Tibial artery (tissue), 4 donors: ENCODE measurements around the gene CITED1.
"Not testable (repeated sequence)": the region's sequence is repeated elsewhere in the genome, so short reads cannot be mapped to it uniquely, and the experiment has no call there.

Source experiments
- DNase-seq, 2 donors: peaks; one replicate each; pipeline ENCODE4 v3.0.0-alpha.2; 2019
- H3K27ac ChIP-seq, 2 donors: fragments of 200-600 bp; sonication (generic) in 1 of 2; 1 replicate in 1 of 2; 2 replicates in 1 of 2; pipeline ENCODE4 v1.5.1; 2018 to 2019; ENCODE audit warnings: mild to moderate bottlenecking in 1 of 2
- H3K27me3 ChIP-seq, 2 donors: fragments of 200-600 bp; sonication (generic) in 1 of 2; one replicate each; pipeline versions ENCODE4 v1.5.1 to v1.6.0; 2016 to 2019
- H3K36me3 ChIP-seq, 3 donors: fragments of 200-600 bp; sonication (generic) in 2 of 3; one replicate each; pipeline ENCODE4 v1.5.1; 2016 to 2019; ENCODE audit warnings: mild to moderate bottlenecking in 2 of 3
- H3K4me1 ChIP-seq, 4 donors: fragments of 200-600 bp; sonication (generic) in 2 of 4; 1 replicate in 3 of 4; 2 replicates in 1 of 4; pipeline ENCODE4 v1.5.1; 2016 to 2019
- H3K4me3 ChIP-seq, 2 donors: fragments of 200-600 bp; sonication (generic) in 1 of 2; 1 replicate in 1 of 2; 2 replicates in 1 of 2; pipeline ENCODE4 v1.5.1; 2018 to 2019; ENCODE audit warnings: mild to moderate bottlenecking in 2 of 2
- H3K9me3 ChIP-seq, 3 donors: fragments of 200-600 bp; sonication (generic) in 1 of 3; one replicate each; pipeline ENCODE4 v1.5.1; 2016 to 2019
- CTCF ChIP-seq, 2 experiments: fragments of 200-600 bp in 1 of 2; fragments of 450-650 bp in 1 of 2; IDR thresholded peaks; one replicate each; pipeline ENCODE4 v1.5.1; 2017 to 2019; ENCODE audit warnings: antibody characterized with exemption in 2 of 2, mild to moderate bottlenecking in 1 of 2, moderate library complexity in 1 of 2
- intact Hi-C: fragments of 100-400 bp; cut with DNase I; formaldehyde crosslinking; loops from one replicate; pipeline ENCODE4 v1.15.0; 2023; ENCODE audit warnings: low total_unique reads

Gene CITED1

DNA sequence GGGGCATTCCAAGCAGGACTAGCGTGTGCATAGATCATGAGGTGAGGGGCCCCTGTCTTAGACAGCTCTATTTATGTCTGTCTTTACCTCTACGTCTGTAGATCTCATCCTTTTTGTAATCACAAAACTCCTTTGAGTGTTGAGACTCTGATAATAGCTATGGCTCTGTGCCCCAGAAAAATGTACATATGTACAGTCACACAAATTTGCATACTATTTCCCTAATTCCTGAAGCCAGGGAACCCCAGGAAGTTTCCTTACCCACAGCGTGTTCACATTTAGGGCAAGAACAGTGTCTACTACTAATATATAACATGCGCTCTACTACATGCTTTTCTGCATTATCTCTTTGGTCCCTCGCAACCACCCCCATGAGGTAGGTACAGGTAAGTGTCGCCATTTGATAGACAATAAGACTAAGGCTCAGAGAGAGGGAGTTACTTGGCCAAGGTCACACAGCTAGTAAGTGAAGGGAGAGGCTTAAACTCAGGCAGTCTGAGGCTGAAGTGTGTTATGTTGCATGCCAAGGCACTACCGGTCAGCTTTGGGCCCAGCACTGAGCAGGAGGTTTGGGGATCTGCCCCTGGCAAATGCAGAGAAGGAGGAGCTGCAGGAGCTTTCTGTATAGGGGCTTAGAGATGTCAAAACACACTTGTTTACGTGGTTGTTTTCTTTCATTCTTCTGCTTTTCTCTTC is 21.0 kb upstream of the CITED1 start:
- no peak overlapping the region for H3K27ac ChIP-seq
- H3K9me3 ChIP-seq = no peaks in the 10 kb centered on the region
- no peaks in the 10 kb centered on the region for H3K4me1 ChIP-seq
- peaks cover 0 to 10% (median 0%) of the 10 kb centered on the region in 3 donors for H3K36me3 ChIP-seq
- intact Hi-C loops = no loop called here
- no peaks in the 10 kb centered on the region for H3K27me3 ChIP-seq
- DNase-seq = no peak
- no peak overlapping the region for H3K4me3 ChIP-seq
- no peak for TF ChIP-seq CTCF (IDR thresholded peaks at IDR 0.05)

GRCh38 chrX:72319651-72320050 is 13.9 kb upstream of the CITED1 start:
- H3K27me3 ChIP-seq, H3K4me1 ChIP-seq, H3K36me3 ChIP-seq, DNase-seq, H3K27ac ChIP-seq, intact Hi-C loops, H3K4me3 ChIP-seq, H3K9me3 ChIP-seq: not testable (repeated sequence)

- intact Hi-C loops = no loop called here
- Histone ChIP-seq H3K9me3 (no peaks in the 10 kb centered on the region), H3K4me1 (no peaks in the 10 kb centered on the region), H3K27ac (no peak overlapping the region), H3K4me3 (no peak overlapping the region), H3K27me3 (peaks cover 0 to 4% of the 10 kb centered on the region in 2 donors), H3K36me3 (no peaks in the 10 kb centered on the region)
- TF ChIP-seq CTCF (IDR thresholded peaks at IDR 0.05) = no peak
- no peak for DNase-seq
These were observed 11.4 kb upstream of the CITED1 start for GRCh38 chrX:72317139-72317538.

DNA sequence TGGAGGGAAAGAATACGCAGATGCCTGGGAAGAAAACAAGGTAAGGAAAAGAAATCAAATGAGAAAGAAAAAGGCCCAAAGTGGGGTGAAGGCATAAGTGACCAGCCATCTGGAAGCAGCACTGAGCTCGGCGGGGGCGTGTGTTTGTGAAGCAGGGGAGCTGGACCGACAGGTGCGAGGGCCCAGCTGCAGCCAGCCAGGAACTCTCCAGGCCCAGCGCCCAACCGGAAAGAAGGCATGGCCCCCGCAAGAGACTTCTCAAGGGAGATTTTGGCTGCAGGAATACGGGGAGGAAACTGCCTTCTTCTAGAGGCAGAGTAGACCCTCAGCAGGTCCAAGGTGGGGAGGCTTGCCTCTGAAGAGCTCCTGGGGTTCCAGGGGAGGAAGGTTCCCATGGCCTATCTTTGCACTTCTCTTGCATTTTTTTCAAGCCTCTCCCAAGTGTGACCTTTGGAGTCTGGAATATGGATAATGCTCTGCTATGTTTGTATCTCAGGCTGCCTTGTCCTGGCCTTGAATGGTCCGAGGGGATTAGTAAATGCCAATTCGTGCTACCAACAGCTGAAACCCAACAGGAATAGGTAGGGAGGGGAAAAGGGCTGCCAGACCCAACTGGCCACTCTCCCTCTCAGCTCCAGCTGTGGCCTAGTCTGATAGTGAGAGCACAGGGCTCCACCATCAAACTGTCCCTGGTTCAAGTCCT is 10.8 kb upstream of the CITED1 start:
- Histone ChIP-seq H3K4me1 (no peaks in the 10 kb centered on the region), H3K27ac (no peak overlapping the region), H3K27me3 (peaks cover 0 to 5% of the 10 kb centered on the region in 2 donors), H3K4me3 (no peak overlapping the region), H3K9me3 (no peaks in the 10 kb centered on the region), H3K36me3 (no peaks in the 10 kb centered on the region)
- DNase-seq = no peak
- intact Hi-C loops = no loop called here
- no peak for TF ChIP-seq CTCF (IDR thresholded peaks at IDR 0.05)

DNA sequence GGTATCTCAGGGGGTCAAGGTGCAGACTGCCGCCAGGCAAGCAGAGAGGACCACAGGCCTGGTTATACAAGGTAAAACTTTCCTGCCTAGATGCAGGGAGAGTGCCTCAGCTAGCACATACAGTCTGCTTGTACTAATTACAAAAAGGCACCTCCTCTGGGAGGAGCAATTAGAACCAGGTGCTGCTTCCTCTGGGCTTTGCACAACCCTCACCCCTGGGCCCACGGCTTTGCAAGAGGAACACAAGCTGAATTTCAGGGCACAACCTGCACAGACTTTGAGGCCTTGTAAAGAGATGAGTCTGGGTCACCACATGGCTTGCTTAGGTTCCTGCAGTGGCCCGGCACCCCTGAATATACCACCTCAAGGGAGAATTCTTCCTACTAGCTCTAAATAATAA is 9.2 kb upstream of the CITED1 start:
- no peaks in the 10 kb centered on the region for H3K4me1 ChIP-seq
- no peak overlapping the region for H3K27ac ChIP-seq
- intact Hi-C loops = no loop called here
- TF ChIP-seq CTCF (IDR thresholded peaks at IDR 0.05) = no peak
- no peak overlapping the region for H3K4me3 ChIP-seq
- H3K36me3 ChIP-seq = no peaks in the 10 kb centered on the region
- peaks cover 0 to 10% of the 10 kb centered on the region in 2 donors for H3K27me3 ChIP-seq
- no peak for DNase-seq
- H3K9me3 ChIP-seq = no peaks in the 10 kb centered on the region
